Ectodermal cell (in vitro differentiated cells): Measurements from ENCODE around the gene GALNT13.

Experiments used
- H3K27ac ChIP-seq: 2 replicates; pipeline ENCODE4 v1.7.0; 2013; ENCODE audit warnings: mild to moderate bottlenecking, low read depth, low read length; ENCODE audit not compliant: insufficient read depth, poor library complexity, severe bottlenecking
- H3K27me3 ChIP-seq: 2 replicates; pipeline ENCODE4 v1.7.0; 2013; ENCODE audit warnings: mild to moderate bottlenecking, low read length; ENCODE audit not compliant: insufficient read depth, control insufficient read depth, poor library complexity, severe bottlenecking
- H3K36me3 ChIP-seq: one replicate; pipeline ENCODE4 v1.7.0; 2013; ENCODE audit warnings: low read length; ENCODE audit not compliant: control insufficient read depth, insufficient read depth
- H3K4me1 ChIP-seq: one replicate; pipeline ENCODE4 v1.7.0; 2013; ENCODE audit warnings: low read length; ENCODE audit not compliant: control insufficient read depth, insufficient read depth
- H3K4me3 ChIP-seq: 2 replicates; pipeline ENCODE4 v1.7.0; 2013; ENCODE audit warnings: low read depth, low read length, control low read depth; ENCODE audit not compliant: insufficient read depth
- H3K9me3 ChIP-seq: 2 replicates; pipeline ENCODE4 v1.7.0; 2013; ENCODE audit warnings: mild to moderate bottlenecking, low read length, moderate library complexity; ENCODE audit not compliant: control insufficient read depth
- WGBS, 2 experiments: methylation state at CpG; one replicate each; pipeline ENCODE4 v1.1.7; 2013; ENCODE audit warnings: missing lambda C conversion rate in 2 of 2; 5-methylcytosine and 5-hydroxymethylcytosine counted together

GALNT13 gene

DNA sequence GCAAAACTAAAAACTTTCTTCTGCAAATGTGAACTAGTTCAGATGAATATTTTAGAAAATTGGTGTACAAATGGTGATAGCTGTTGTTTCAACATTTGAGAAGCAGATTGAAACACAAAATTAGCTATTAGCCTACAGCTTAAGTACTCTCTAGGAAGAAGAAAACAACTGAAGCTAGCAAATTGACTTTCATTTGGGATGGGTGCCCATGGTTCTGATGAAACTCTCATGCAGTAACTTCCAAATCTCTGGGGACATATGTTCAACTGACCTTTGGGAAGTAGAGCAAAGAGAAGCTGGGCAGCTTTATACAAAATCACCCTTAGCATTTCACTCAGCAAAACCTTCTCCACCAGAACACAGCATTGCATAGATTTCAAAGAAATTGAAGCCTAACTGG is 119.0 kb downstream of the GALNT13 start:
- Histone ChIP-seq H3K4me3 (no peak overlapping the region), H3K27ac (no peak overlapping the region)

DNA sequence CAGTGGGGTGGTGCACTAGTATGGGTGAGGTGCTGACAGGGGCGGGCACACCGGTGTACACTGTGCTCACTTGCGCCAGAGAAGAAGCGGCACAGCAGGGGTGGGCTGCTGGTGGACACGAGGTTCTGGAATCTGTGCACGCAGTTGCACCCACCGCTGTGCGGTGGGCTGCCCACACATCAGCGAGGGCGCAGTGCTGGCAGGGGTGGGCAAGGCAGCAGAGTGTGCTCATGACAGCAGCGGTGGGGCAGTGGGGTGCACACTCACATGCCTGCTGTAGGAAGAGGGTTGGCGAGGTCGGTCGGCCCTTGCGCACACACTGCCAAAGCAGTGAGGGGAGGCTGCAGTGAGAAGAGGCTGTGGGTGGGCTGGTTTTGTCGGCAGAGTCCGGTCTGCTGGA is 141.8 kb downstream of the GALNT13 start:
- WGBS, 2 experiments, result 96 to 97% methylated on average over 17 of the region's 17 CpGs
- Histone ChIP-seq H3K36me3 (no peaks in the 10 kb centered on the region), H3K27me3 (no peaks in the 10 kb centered on the region), H3K4me1 (no peaks in the 10 kb centered on the region), H3K4me3 (no peak overlapping the region), H3K9me3 (no peaks in the 10 kb centered on the region), H3K27ac (no peak overlapping the region)

More for the DNA sequence above, 119.0 kb downstream of the GALNT13 start:
- H3K27me3 ChIP-seq, result no peaks in the 10 kb centered on the region
- no peaks in the 10 kb centered on the region for H3K36me3 ChIP-seq
- peaks cover 8% of the 10 kb centered on the region for H3K4me1 ChIP-seq
- no peaks in the 10 kb centered on the region for H3K9me3 ChIP-seq

DNA sequence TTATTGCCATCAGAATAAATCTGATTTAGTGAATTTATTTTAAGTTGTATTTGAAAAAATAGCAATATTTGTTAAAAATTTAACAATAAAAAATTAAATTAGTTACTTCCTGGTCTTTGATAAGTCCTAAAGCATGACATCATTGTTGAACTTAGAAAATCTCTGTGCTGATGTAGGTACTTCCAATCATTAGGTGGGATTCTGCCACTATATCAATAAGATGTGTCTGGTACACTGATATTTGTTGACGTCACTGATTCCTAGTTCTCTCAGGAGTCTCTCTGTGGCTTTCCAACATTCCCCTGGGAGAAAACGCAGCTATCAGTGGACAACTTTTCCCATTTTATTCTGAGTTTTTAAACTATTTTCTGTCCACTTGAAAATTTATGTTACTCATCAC is 143.5 kb downstream of the GALNT13 start:
- 97 to 98% methylated on average over 2 of the region's 2 CpGs for WGBS, 2 experiments
- no peaks in the 10 kb centered on the region for H3K9me3 ChIP-seq
- no peaks in the 10 kb centered on the region for H3K36me3 ChIP-seq
- no peak overlapping the region for H3K27ac ChIP-seq
- H3K27me3 ChIP-seq, result no peaks in the 10 kb centered on the region
- no peaks in the 10 kb centered on the region for H3K4me1 ChIP-seq
- no peak overlapping the region for H3K4me3 ChIP-seq

DNA sequence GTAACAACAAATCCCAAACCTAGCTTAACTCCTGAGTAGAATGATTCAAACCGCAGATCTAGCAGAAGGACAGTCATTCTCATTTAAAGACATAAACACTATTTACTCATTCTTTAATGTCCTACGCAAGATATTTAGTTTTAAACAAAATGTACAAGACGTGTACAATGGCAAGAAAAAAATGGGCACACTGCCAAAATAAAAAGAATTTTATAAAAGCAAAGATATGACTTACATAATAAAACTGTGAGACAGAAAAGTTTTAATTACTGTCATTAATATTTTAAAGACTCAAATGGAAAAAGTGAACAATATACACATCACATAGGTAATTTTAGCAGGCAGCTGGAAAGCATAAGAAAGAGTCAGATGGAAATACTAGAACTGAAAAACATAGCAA is 157.8 kb downstream of the GALNT13 start:
- WGBS, 2 experiments, result 96 to 100% methylated on average over 2 to 3 of the region's 3 CpGs
- no peaks in the 10 kb centered on the region for H3K36me3 ChIP-seq
- no peak overlapping the region for H3K27ac ChIP-seq
- no peaks in the 10 kb centered on the region for H3K4me1 ChIP-seq
- H3K9me3 ChIP-seq, result no peaks in the 10 kb centered on the region
- no peak overlapping the region for H3K4me3 ChIP-seq
- no peaks in the 10 kb centered on the region for H3K27me3 ChIP-seq

DNA sequence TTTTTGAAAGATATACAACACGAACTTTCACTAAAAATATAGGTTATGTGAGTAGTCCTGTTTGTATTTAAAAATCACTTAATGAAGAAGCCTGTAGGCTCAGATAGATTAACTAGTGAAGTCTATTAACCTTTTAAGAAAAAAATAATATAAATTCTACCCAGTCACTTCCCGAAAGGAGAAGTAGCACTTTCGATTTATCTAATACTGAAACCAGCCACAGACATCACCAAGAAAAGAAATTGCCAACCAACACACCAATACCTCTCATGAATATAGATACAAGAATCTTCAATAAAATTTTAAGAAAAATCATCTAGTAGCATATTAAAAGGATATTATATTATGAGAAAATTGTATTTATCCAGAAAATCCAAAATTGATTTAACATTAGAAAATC is 160.5 kb downstream of the GALNT13 start:
- H3K4me3 ChIP-seq, result no peak overlapping the region
- H3K36me3 ChIP-seq, result no peaks in the 10 kb centered on the region
- 95 to 100% methylated on average over 2 of the region's 3 CpGs for WGBS, 2 experiments
- no peaks in the 10 kb centered on the region for H3K9me3 ChIP-seq
- H3K27ac ChIP-seq, result no peak overlapping the region
- H3K27me3 ChIP-seq, result no peaks in the 10 kb centered on the region
- H3K4me1 ChIP-seq, result no peaks in the 10 kb centered on the region

DNA sequence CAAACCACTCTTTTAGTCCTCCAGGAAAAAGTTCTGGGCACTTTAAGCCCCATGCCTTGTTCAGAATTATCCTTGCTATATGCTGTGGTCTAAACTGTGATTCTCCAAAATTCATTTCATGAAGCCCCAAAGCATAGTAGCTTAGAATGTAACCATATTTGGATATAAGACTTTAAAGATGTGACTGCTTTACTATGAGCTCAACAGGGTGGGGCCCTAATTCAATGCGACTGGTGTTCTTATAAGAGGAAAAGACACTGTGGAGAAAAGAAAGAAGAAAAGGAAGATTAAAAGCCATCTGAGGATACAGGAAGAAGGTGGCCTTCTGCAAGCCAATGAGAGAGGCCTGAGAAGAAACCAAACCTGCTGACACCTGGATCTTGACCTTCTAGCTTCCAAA is 174.8 kb downstream of the GALNT13 start:
- no peak overlapping the region for H3K27ac ChIP-seq

DNA sequence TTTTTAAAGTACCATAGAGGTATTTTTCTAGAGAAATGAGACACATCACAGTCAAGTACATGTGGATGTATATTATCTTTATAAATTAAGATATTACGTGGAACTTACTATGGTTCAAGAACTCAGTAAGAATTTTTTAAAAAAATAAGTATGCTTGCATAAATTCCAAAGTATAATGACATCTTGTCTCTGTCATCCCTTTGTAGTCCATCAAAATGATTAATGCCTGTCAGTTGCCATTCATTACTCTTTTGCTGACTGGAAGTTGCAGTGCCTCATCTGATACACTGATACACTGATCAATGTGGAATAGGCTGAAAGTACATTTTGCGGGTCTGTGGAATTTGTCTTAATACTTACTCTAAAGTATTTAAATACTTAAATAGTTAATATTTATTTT is 177.2 kb downstream of the GALNT13 start:
- WGBS, 2 experiments, result 91% methylated on average over 1 of the region's 2 CpGs; no CpG with 5 or more reads in 1 of the 2 experiments
- H3K27ac ChIP-seq, result no peak overlapping the region
- no peaks in the 10 kb centered on the region for H3K4me1 ChIP-seq
- no peaks in the 10 kb centered on the region for H3K9me3 ChIP-seq
- no peak overlapping the region for H3K4me3 ChIP-seq
- no peaks in the 10 kb centered on the region for H3K36me3 ChIP-seq
- H3K27me3 ChIP-seq, result no peaks in the 10 kb centered on the region

More for the DNA sequence above, 174.8 kb downstream of the GALNT13 start:
- Histone ChIP-seq H3K27me3 (no peaks in the 10 kb centered on the region), H3K36me3 (no peaks in the 10 kb centered on the region), H3K9me3 (no peaks in the 10 kb centered on the region), H3K4me3 (no peak overlapping the region), H3K4me1 (no peaks in the 10 kb centered on the region)
- 91 to 93% methylated on average over 1 of the region's 1 CpG for WGBS, 2 experiments

DNA sequence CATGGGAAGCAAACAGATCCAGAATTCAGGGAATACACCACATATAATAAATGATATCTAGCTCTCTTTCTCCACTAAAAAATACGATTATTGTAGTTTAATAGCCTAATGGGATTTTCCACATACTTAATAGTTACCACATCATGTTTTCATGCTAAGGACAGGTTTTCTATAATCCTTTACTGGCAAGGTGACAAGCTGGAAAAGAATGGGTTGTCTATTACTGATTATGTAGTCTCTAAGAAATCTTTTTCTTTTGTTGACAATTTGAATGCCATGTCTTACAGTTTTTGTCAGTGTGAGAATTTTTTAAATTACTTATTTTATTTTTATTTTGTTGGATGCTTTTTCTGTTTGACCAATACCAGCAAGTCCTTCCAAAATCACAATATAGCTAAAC is 177.8 kb downstream of the GALNT13 start:
- H3K9me3 ChIP-seq, result no peaks in the 10 kb centered on the region
- H3K4me3 ChIP-seq, result no peak overlapping the region
- no peaks in the 10 kb centered on the region for H3K27me3 ChIP-seq
- no peaks in the 10 kb centered on the region for H3K4me1 ChIP-seq
- no peaks in the 10 kb centered on the region for H3K36me3 ChIP-seq
- 100% methylated on average over 1 of the region's 1 CpG; no CpG with 5 or more reads in 1 of the 2 experiments for WGBS, 2 experiments
- H3K27ac ChIP-seq, result no peak overlapping the region

DNA sequence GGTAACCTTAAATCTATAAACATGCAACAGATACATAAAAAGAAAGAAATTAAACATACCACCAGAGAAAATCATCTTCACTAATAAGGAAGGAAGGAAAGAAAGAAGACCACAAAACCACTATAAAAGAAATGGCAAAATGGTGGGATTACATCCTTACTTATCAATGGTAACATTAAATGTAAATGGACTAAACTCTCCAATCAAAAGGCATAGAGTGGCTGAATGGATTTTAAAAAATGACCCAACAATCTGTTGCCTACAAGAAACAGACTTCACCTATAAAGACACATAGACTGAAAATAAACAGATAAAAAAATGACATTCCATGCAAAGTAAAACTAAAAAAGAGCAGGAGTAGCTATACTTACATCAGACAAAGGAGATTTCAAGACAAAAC is 195.4 kb downstream of the GALNT13 start:
- H3K27me3 ChIP-seq, result no peaks in the 10 kb centered on the region

DNA sequence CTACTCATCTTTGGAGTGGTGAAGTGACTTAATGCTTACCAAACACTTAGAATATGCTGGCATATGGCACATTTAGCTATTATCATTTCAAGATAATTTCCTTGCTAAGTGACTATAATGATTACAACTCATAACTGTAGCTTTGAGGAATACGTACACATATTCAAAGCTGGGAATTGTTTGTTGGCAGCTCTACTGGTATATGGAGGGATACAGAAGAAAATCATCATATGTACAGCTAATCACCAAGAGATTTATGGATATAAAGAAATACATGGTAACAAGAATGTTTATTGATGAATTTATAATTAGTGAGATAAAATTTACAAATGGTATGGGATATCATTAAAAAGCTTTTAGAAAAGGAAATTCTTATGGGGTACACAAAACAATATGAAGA is 207.2 kb downstream of the GALNT13 start:
- Histone ChIP-seq H3K4me3 (no peak overlapping the region), H3K36me3 (no peaks in the 10 kb centered on the region)
- WGBS, 2 experiments, result 100% methylated on average over 1 of the region's 1 CpG; no CpG with 5 or more reads in 1 of the 2 experiments

More for the DNA sequence above, 195.4 kb downstream of the GALNT13 start:
- no peaks in the 10 kb centered on the region for H3K4me1 ChIP-seq
- no peak overlapping the region for H3K4me3 ChIP-seq
- no peak overlapping the region for H3K27ac ChIP-seq
- H3K9me3 ChIP-seq, result no peaks in the 10 kb centered on the region
- no peaks in the 10 kb centered on the region for H3K36me3 ChIP-seq

DNA sequence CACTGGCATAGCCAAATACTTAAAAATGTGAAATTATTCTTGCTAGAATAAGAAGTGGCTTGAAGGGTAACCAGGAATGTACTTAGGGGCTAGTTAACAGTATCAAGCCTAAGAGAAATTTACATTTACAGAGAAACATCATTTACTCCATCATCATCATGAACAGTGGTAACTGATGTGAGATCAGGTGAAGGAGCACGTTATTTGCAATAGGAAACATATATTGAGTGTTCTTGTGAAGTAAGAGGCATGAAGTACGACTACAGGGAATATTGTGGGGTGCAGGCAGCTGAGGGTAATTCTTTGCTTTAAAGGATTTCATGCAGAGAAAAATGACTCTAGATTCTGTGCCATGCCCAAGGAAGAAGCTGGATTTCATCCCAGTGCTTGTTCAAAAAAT is 220.8 kb downstream of the GALNT13 start:
- H3K27me3 ChIP-seq, result no peaks in the 10 kb centered on the region
- H3K4me3 ChIP-seq, result no peak overlapping the region
- no peak overlapping the region for H3K27ac ChIP-seq
- H3K4me1 ChIP-seq, result no peaks in the 10 kb centered on the region
- 89 to 94% methylated on average over 2 of the region's 2 CpGs for WGBS, 2 experiments
- H3K9me3 ChIP-seq, result no peaks in the 10 kb centered on the region
- H3K36me3 ChIP-seq, result no peaks in the 10 kb centered on the region

More for the DNA sequence above, 207.2 kb downstream of the GALNT13 start:
- H3K9me3 ChIP-seq, result no peaks in the 10 kb centered on the region
- no peaks in the 10 kb centered on the region for H3K27me3 ChIP-seq
- H3K4me1 ChIP-seq, result no peaks in the 10 kb centered on the region
- H3K27ac ChIP-seq, result no peak overlapping the region
